SJCRH30 (cell line): Measurements from ENCODE around the gene ROMO1. TPM values are rescaled to one million over a fixed set of nuclear protein-coding genes. Genes with fewer than 3 reads are reported as not detected.

ENCODE experiments used
- DNase-seq, 2 experiments: peaks; one replicate each; pipeline ENCODE4 v3.0.0-alpha.2; 2015 to 2020
- H3K27ac ChIP-seq: fragments of 250-450 bp; sonication (Bioruptor Pico); 2 replicates; pipeline ENCODE4 v1.5.1; 2020; ENCODE audit warnings: mild to moderate bottlenecking, moderate library complexity
- H3K27me3 ChIP-seq: fragments of 250-450 bp; sonication (Bioruptor Pico); 2 replicates; pipeline ENCODE4 v1.5.1; 2020; ENCODE audit warnings: mild to moderate bottlenecking, moderate library complexity
- H3K36me3 ChIP-seq: fragments of 250-450 bp; sonication (Bioruptor Pico); 2 replicates; pipeline ENCODE4 v1.5.1; 2020; ENCODE audit warnings: mild to moderate bottlenecking, moderate library complexity
- H3K4me1 ChIP-seq: fragments of 250-450 bp; sonication (Bioruptor Pico); 2 replicates; pipeline ENCODE4 v1.5.1; 2020; ENCODE audit warnings: mild to moderate bottlenecking, moderate library complexity
- H3K4me3 ChIP-seq: fragments of 250-450 bp; sonication (Bioruptor Pico); 2 replicates; pipeline ENCODE4 v1.5.1; 2020; ENCODE audit warnings: mild to moderate bottlenecking, moderate library complexity
- H3K9me3 ChIP-seq: fragments of 250-450 bp; sonication (Bioruptor Pico); replicated peaks from 2 replicates; pipeline ENCODE4 v1.5.1; 2020; ENCODE audit warnings: mild to moderate bottlenecking, moderate library complexity
- total RNA-seq: library from RNA; depleted of rRNA; stranded (reverse); fragments of >200 nt; shearing (Covaris generic); gene quantifications from 2 replicates; pipeline ENCODE4 v1.2.3, GENCODE V29; 2014

Gene ROMO1
- total RNA-seq, 1 experiment from 2014 or later = 282 TPM

GRCh38 chr20:35726842-35727711, 27.9 kb downstream of the ROMO1 start:
- Histone ChIP-seq H3K27me3 (no peaks in the 10 kb centered on the region), H3K36me3 (peaks cover 99% of the 10 kb centered on the region), H3K27ac (no peak overlapping the region), H3K4me3 (no peak overlapping the region), H3K4me1 (no peaks in the 10 kb centered on the region; the same call in 1 of the 2 replicates), H3K9me3 (no peaks in the 10 kb centered on the region)
- no peak for DNase-seq

DNA sequence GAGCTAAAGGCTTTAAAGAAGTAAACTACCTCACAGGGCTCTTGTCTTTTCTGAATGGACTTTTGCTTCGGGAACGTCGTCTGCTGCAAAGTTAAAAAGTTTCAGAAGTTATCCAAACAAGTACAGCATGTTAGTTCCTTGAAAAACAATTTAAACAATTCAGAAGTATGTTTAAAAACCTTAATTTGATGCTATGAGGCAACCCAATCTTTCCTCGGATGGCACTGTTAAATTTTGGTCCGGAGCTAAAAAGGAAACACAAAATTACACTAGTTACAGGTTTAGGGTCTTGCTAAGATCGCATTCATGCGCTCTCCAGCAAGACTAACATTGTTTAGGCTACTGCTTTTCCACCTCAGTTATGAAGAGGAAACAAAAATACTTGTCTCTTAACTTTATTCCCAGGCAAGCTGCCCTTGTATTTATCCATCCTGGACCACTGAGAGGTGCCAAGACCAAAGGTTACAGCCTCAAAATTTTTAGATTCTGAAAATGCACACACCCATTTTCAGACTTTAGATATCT, 30.1 kb downstream of the ROMO1 start:
- Histone ChIP-seq H3K36me3 (peaks cover 100% of the 10 kb centered on the region), H3K9me3 (no peaks in the 10 kb centered on the region), H3K4me1 (no peaks in the 10 kb centered on the region; the same call in 1 of the 2 replicates), H3K27ac (no peak overlapping the region), H3K27me3 (no peaks in the 10 kb centered on the region), H3K4me3 (no peak overlapping the region)
- no peak for DNase-seq

GRCh38 chr20:35729836-35730582, 30.8 kb downstream of the ROMO1 start:
- DNase-seq = no peak
- peaks cover under 1% of the 10 kb centered on the region for H3K4me1 ChIP-seq

DNA sequence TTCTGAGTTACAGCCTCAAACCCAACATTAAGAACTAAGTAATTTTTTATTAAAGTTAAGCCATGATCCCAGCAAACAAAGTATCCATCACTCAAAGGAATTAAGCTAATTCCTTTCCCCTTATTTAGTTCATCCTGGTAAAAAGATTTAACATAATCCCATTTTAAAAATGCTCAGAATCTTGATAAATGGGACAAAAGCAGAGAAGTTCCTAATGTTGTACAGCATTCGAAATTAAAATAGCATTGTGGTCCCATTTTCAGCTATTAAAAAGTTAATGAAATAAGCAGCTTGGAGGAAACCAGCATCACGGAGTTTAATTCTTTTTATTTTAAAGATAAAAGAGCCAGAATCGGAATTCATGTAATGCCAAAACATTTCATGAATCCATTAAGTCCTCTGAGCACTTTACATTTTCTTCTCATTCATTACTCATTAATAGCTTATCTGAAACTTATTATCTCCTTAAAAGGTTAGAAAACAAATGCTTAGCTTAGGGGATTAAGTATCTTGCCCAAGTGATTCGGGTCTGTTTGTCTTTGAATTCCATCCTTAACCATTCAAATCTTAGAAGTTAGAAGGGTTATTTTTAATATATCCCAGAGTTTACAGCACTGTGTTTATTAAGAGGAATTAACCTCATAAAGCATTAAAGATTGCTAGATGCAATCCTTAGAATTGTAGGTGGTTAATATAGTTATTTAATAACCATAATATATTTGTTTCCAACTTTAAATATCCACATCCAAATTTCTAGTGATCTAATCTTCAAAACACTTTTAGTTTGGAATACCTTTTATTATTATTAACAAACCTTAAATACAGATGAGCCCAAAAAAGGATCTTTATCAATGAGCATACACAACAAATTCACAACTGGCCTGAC, 31.6 kb downstream of the ROMO1 start:
- DNase-seq = no peak
- peaks cover 4% of the 10 kb centered on the region for H3K4me1 ChIP-seq
- H3K36me3 ChIP-seq = peaks cover 100% of the 10 kb centered on the region
- H3K27ac ChIP-seq = no peak overlapping the region
- no peak overlapping the region for H3K4me3 ChIP-seq
- no peaks in the 10 kb centered on the region; the same call in 1 of the 2 replicates for H3K27me3 ChIP-seq
- H3K9me3 ChIP-seq = no peaks in the 10 kb centered on the region

More at GRCh38 chr20:35729836-35730582, 30.8 kb downstream of the ROMO1 start:
- H3K27me3 ChIP-seq = no peaks in the 10 kb centered on the region
- no peak overlapping the region for H3K27ac ChIP-seq
- peaks cover 100% of the 10 kb centered on the region for H3K36me3 ChIP-seq
- no peaks in the 10 kb centered on the region for H3K9me3 ChIP-seq
- no peak overlapping the region for H3K4me3 ChIP-seq

- H3K4me1 ChIP-seq = peaks cover 4% of the 10 kb centered on the region
Measured at GRCh38 chr20:35731469-35731788, 32.2 kb downstream of the ROMO1 start.

GRCh38 chr20:35731862-35732643, 32.8 kb downstream of the ROMO1 start:
- no peak overlapping the region for H3K4me3 ChIP-seq
- no peak overlapping the region for H3K27ac ChIP-seq
- no peak for DNase-seq
- peaks cover 100% of the 10 kb centered on the region for H3K36me3 ChIP-seq
- H3K27me3 ChIP-seq = no peaks in the 10 kb centered on the region; the same call in 1 of the 2 replicates
- peaks cover 4% of the 10 kb centered on the region for H3K4me1 ChIP-seq
- H3K9me3 ChIP-seq = no peaks in the 10 kb centered on the region

More at GRCh38 chr20:35731469-35731788, 32.2 kb downstream of the ROMO1 start:
- no peak overlapping the region for H3K27ac ChIP-seq
- peaks cover 100% of the 10 kb centered on the region for H3K36me3 ChIP-seq
- no peaks in the 10 kb centered on the region; the same call in 1 of the 2 replicates for H3K27me3 ChIP-seq
- no peak for DNase-seq
- H3K4me3 ChIP-seq = no peak overlapping the region
- no peaks in the 10 kb centered on the region for H3K9me3 ChIP-seq

GRCh38 chr20:35732644-35732982, 33.4 kb downstream of the ROMO1 start:
- peaks cover 4% of the 10 kb centered on the region for H3K4me1 ChIP-seq
- DNase-seq = no peak
- no peaks in the 10 kb centered on the region; the same call in 1 of the 2 replicates for H3K27me3 ChIP-seq
- no peak overlapping the region for H3K27ac ChIP-seq
- peaks cover 100% of the 10 kb centered on the region for H3K36me3 ChIP-seq
- no peak overlapping the region for H3K4me3 ChIP-seq
- H3K9me3 ChIP-seq = no peaks in the 10 kb centered on the region

DNA sequence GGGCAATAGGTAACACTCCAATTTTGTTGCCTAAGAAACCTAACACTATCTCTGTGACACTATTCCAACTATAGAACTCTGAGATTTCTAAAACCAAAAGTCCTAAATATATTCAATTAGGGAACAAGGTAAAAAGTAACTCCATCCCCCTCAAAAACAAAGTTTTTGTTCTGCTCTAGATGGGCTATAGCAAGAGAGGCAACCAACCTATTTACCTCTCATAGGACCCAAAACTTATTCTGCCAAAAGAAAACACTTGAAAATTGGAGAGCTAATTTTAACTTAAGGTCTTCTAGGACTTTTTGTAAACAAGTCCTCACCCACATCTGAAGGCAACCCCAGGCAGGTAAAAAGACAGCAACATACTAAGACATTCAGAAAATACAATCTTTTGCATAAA, 35.2 kb downstream of the ROMO1 start:
- no peak for DNase-seq
- Histone ChIP-seq H3K36me3 (peaks cover 100% of the 10 kb centered on the region), H3K27ac (no peak overlapping the region), H3K27me3 (no peaks in the 10 kb centered on the region; the same call in 1 of the 2 replicates), H3K4me1 (peaks cover 7% of the 10 kb centered on the region), H3K4me3 (no peak overlapping the region), H3K9me3 (no peaks in the 10 kb centered on the region)

GRCh38 chr20:35734777-35735649, 35.8 kb downstream of the ROMO1 start:
- H3K9me3 ChIP-seq = no peaks in the 10 kb centered on the region
- peaks cover 7% of the 10 kb centered on the region for H3K4me1 ChIP-seq
- no peak for DNase-seq
- no peaks in the 10 kb centered on the region; the same call in 1 of the 2 replicates for H3K27me3 ChIP-seq
- H3K36me3 ChIP-seq = peaks cover 100% of the 10 kb centered on the region
- no peak overlapping the region for H3K4me3 ChIP-seq
- no peak overlapping the region for H3K27ac ChIP-seq

- Histone ChIP-seq H3K4me3 (no peak overlapping the region), H3K4me1 (peaks cover 11% of the 10 kb centered on the region), H3K27ac (no peak overlapping the region), H3K36me3 (peaks cover 98% of the 10 kb centered on the region), H3K9me3 (no peaks in the 10 kb centered on the region), H3K27me3 (no peaks in the 10 kb centered on the region; the same call in 1 of the 2 replicates)
- no peak for DNase-seq
Measured at GRCh38 chr20:35735826-35736470, 36.7 kb downstream of the ROMO1 start.

GRCh38 chr20:35737865-35738333, 38.7 kb downstream of the ROMO1 start:
- no peak overlapping the region for H3K27ac ChIP-seq
- H3K27me3 ChIP-seq = no peaks in the 10 kb centered on the region; the same call in 1 of the 2 replicates
- H3K9me3 ChIP-seq = no peaks in the 10 kb centered on the region
- H3K36me3 ChIP-seq = peaks cover 89% of the 10 kb centered on the region
- no peak overlapping the region for H3K4me3 ChIP-seq
- DNase-seq = no peak
- peaks cover 11% of the 10 kb centered on the region for H3K4me1 ChIP-seq

DNA sequence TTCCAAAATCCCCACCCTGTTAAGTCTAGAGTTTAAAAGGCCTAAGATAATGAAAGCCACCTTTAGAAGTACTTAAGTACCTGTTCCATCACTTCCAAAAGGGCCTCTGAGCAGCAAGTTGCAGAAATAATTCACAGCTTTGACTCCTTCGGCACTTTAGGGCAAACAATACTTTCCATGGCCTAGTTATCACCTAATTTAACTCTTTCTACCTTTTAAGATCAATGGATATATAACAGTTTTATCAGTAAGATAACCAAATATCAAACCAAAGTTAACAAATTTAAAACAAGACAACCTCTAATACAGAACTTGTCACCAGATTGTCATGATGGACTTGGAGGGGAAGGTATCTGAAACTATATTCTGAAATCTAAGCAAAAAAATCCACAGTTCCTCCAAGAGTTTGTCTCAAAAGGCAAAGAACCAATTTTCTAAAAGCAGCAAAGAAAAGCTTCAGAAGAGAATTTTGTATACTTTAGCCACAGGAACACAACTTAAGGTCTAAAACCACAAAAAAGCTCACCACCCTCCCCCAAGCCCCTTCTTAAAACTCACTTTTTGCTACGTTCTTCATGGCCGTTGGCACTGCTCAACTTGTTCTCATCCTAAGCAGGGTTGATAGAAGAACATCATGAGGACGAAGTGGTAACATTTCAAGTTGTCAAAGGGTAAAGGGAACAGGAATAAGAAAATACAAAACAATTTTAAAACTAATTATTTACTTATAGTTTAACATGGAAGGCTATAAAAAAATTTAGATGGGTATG, 39.4 kb downstream of the ROMO1 start:
- H3K4me3 ChIP-seq = no peak overlapping the region
- no peaks in the 10 kb centered on the region for H3K9me3 ChIP-seq
- H3K27ac ChIP-seq = no peak overlapping the region
- peaks cover 16% of the 10 kb centered on the region for H3K4me1 ChIP-seq
- peaks cover 82% of the 10 kb centered on the region for H3K36me3 ChIP-seq
- no peaks in the 10 kb centered on the region; the same call in 1 of the 2 replicates for H3K27me3 ChIP-seq
- DNase-seq = no peak
